Measurements from ENCODE around the gene TPSG1.

DNA sequence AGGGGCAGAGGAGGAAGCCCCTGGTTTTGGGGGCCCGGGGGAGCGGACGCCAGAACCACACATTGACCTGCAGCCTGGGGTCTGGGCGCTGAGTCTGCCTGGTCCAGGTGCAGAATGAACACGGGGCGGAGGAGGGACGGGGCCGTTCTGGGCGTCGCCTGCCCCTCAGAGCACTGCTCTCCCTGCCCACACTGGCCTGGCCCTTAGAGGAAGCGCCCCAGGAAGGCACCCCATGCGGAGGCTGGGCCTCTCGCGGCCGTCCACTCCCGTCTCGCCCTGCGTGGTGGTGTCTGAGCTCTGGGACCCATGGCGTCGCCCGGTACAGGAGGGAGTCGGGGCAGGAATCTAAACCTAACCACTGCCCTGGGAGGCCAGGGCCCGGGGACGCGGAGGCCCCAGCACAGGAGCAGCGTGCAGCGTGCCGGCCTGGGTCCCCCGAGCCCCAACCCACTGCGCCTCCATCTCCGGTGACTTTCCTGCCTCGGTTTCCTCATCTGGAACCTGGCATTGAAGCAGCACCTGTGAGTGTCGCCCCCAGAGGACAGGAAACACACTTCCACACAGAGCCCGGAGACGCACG is 35.1 kb upstream of the TPSG1 start:
- TF ChIP-seq, protein P1, sequence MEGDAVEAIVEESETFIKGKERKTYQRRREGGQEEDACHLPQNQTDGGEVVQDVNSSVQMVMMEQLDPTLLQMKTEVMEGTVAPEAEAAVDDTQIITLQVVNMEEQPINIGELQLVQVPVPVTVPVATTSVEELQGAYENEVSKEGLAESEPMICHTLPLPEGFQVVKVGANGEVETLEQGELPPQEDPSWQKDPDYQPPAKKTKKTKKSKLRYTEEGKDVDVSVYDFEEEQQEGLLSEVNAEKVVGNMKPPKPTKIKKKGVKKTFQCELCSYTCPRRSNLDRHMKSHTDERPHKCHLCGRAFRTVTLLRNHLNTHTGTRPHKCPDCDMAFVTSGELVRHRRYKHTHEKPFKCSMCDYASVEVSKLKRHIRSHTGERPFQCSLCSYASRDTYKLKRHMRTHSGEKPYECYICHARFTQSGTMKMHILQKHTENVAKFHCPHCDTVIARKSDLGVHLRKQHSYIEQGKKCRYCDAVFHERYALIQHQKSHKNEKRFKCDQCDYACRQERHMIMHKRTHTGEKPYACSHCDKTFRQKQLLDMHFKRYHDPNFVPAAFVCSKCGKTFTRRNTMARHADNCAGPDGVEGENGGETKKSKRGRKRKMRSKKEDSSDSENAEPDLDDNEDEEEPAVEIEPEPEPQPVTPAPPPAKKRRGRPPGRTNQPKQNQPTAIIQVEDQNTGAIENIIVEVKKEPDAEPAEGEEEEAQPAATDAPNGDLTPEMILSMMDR (IDR thresholded peaks at IDR 0.05), result no peak
- no peak for TF ChIP-seq POLR2A (IDR thresholded peaks at IDR 0.05)
- no peak for TF ChIP-seq POLR2AphosphoS5 (IDR thresholded peaks at IDR 0.05)
- no peak for TF ChIP-seq EP300 (IDR thresholded peaks at IDR 0.05)
